Ishikawa (cell line): ENCODE measurements around the gene UHRF1.

Experiments
- CEBPB ChIP-seq: IDR thresholded peaks from 2 replicates; pipeline ENCODE4 v1.6.1; 2012
- CREB1 ChIP-seq: IDR thresholded peaks from 2 replicates; pipeline ENCODE4 v1.6.1; 2012; ENCODE audit warnings: low read depth
- EGR1 ChIP-seq: IDR thresholded peaks from 2 replicates; pipeline ENCODE4 v1.6.1; 2012
- EP300 ChIP-seq: IDR thresholded peaks from 2 replicates; pipeline ENCODE4 v1.6.1; 2012; ENCODE audit warnings: borderline replicate concordance
- FOXM1 ChIP-seq: IDR thresholded peaks from 2 replicates; pipeline ENCODE4 v1.6.1; 2012; ENCODE audit warnings: low read depth, borderline replicate concordance
- MAX ChIP-seq: IDR thresholded peaks from 2 replicates; pipeline ENCODE4 v1.6.1; 2012
- NFIC ChIP-seq: IDR thresholded peaks from 2 replicates; pipeline ENCODE4 v1.6.1; 2012
- RAD21 ChIP-seq: IDR thresholded peaks from 2 replicates; pipeline ENCODE4 v1.6.1; 2012; ENCODE audit warnings: low read depth
- REST ChIP-seq: IDR thresholded peaks from 2 replicates; pipeline ENCODE4 v1.6.1; 2012; ENCODE audit warnings: low read depth, mild to moderate bottlenecking
- TAF1 ChIP-seq: IDR thresholded peaks from 2 replicates; pipeline ENCODE4 v1.6.1; 2012; ENCODE audit warnings: low read depth, mild to moderate bottlenecking
- TCF12 ChIP-seq: IDR thresholded peaks from 2 replicates; pipeline ENCODE4 v1.6.1; 2012; ENCODE audit warnings: low read depth
- TEAD4 ChIP-seq: IDR thresholded peaks from 2 replicates; pipeline ENCODE4 v1.6.1; 2012
- YY1 ChIP-seq: IDR thresholded peaks from 2 replicates; pipeline ENCODE4 v1.6.1; 2012; ENCODE audit warnings: low read depth
- ZBTB7A ChIP-seq: IDR thresholded peaks from 2 replicates; pipeline ENCODE4 v1.6.1; 2012; ENCODE audit warnings: low read depth
- TF ChIP-seq, protein P1 (sequence below): IDR thresholded peaks from 2 replicates; pipeline ENCODE4 v1.6.1; 2012

Gene UHRF1

DNA sequence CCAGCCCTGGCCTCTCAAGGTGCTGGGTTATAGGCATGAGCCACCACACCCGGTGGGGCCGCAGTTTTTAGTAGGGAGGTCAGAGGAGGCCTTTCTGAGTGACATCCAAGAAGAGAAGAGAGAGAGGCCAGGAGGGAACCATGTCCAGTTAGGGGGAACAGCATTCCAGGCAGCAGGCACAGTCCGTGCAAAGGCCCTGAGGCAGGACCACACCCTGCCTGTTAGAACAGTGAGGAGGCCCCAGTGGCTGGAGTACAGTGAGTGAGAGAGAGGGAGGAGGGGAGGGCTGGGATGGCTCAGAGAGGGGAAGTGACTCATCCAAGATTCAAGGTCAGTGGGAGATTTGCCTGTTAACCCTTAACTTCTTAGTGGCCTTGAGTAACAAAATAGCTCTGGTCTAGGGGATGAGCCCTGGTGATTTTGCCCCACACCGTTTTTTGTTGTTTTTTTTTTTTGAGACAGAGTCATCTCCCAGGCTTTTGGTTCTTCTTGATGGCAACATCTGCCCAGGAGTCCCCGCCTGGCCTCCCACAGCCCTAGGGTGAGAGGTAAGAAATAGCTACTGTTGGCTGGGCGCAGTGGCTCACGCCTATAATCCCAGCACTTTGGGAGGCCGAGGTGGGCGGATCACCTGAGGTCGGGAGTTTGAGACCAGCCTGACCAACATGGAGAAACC lies 39.1 kb upstream of the UHRF1 start:
- TF ChIP-seq TAF1 (no peak), CEBPB (no peak), MAX (0 out of 2 replicates have a peak, but pooled peaks have one; percentile 35), YY1 (no peak), TCF12 (0 out of 2 replicates have a peak, but pooled peaks have one; percentile 44), CREB1 (no peak), EGR1 (no peak), REST (no peak), RAD21 (0 out of 2 replicates have a peak, but pooled peaks have one; percentile 1), TEAD4 (peak; percentile 52), EP300 (peak; percentile 25; the same call in 1 of the 2 replicates), NFIC (0 out of 2 replicates have a peak, but pooled peaks have one; percentile 8), FOXM1 (no peak), ZBTB7A (no peak)
- TF ChIP-seq, protein P1, sequence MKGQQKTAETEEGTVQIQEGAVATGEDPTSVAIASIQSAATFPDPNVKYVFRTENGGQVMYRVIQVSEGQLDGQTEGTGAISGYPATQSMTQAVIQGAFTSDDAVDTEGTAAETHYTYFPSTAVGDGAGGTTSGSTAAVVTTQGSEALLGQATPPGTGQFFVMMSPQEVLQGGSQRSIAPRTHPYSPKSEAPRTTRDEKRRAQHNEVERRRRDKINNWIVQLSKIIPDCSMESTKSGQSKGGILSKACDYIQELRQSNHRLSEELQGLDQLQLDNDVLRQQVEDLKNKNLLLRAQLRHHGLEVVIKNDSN = no peak

DNA sequence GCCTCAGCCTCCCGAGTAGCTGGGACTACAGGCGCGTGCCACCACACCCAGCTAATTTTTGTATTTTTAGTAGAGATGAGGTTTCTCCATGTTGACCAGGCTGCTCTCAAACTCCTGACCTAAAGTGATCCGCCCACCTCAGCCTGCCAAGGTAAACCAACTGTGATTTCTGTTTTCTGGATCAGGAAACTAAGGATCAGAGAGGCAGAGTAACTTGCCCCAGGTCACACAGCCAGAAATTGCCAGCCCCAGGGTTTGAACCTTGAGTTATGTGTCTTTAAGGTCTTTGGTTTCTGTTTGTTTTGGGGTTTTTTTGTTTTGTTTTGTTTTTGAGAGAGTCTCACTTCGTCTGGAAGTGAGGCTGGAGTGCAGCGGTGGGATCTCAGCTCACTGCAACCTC lies 37.6 kb upstream of the UHRF1 start:
- TF ChIP-seq, protein P1 = no peak
- TF ChIP-seq FOXM1 (no peak), TAF1 (no peak), TCF12 (no peak), REST (no peak), TEAD4 (no peak)

GRCh38 chr19:4873930-4874329 lies 35.4 kb upstream of the UHRF1 start:
- TF ChIP-seq REST (no peak), EP300 (no peak), YY1 (no peak), CREB1 (no peak), RAD21 (no peak), NFIC (no peak), TEAD4 (no peak), CEBPB (no peak), FOXM1 (no peak), ZBTB7A (no peak), EGR1 (no peak), TCF12 (no peak)
- TF ChIP-seq, protein P1 = no peak

DNA sequence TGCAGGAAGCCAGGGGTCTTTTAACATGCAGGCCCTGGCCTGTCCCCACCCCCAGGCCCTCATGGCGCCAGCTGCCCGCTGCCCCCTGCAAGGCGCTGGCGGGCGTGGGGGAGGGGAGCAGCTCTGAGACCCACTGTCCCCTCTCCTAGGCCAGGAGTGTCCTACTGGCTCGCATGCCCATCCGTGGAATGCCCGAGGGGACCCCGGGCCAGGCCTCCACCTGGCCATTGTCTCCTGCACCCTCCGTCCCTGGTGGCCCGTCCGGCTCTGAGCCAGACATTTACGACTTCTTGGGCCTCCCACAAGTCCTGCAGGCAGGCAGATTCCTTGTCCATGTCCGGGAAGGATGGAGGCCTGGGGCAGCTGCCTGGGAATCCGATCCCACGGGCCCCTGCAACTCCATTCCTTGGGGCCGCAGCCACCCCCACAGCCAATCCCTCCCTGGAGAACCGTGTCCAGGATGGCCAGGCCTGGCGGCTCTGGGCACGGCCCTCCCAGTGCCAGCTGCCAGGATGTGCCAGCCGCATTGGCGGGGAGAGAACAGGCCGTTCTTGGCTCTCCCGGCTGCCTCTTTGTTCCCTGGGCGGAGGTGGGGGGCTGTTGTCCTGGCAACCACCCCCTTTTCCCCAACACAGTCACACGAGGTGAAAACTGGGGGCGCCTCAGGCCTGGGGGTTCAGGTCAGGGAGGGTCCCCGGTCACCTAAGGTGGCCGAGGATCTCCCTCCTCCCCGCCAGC lies 31.4 kb upstream of the UHRF1 start:
- TF ChIP-seq EP300 = no peak
- peak; percentile 32; the same call in 1 of the 2 replicates for TF ChIP-seq ZBTB7A
- TF ChIP-seq TEAD4 = no peak
